H1 (cell line): Measurements from ENCODE around the gene MACROH2A1. TPM values are rescaled to one million over a fixed set of nuclear protein-coding genes. Genes with fewer than 3 reads are reported as not detected.

Experiments used
- SP1 ChIP-seq: IDR thresholded peaks from 2 replicates; pipeline ENCODE4 v1.6.1; 2011; ENCODE audit warnings: low read depth, low read length
- polyA plus RNA-seq, 7 experiments: library from polyadenylated mRNA; depleted of rRNA in 3 of 7; stranded (reverse) in 5 of 7; unstranded in 2 of 7; fragments of >200 nt in 5 of 7; fragments of 200-250 nt in 2 of 7; gene quantifications; 1 replicate in 5 of 7; 2 replicates in 1 of 7; 4 replicates in 1 of 7; pipeline versions ENCODE4 v1.2.1 to v1.2.3, GENCODE V29; 2011 to 2013; ENCODE audit warnings: missing spikeins in 2 of 7, mixed read lengths in 2 of 7
- total RNA-seq: library from RNA; stranded (reverse); fragmentation: NEBNext Ultra II Directional; extraction: Animal tissue kit (Norgen Biotek cat#: 25700); gene quantifications from 2 replicates; pipeline ENCODE4 v1.2.1, GENCODE V29; 2021
- TF ChIP-seq, protein P1 (sequence below), 3 experiments: IDR thresholded peaks; 1 replicate in 2 of 3; 2 replicates in 1 of 3; pipeline versions ENCODE4 v1.5.1 to v1.6.1; 2011; ENCODE audit warnings: low read length in 3 of 3, mild to moderate bottlenecking in 3 of 3, inconsistent platforms in 2 of 3, low read depth in 1 of 3, moderate library complexity in 1 of 3; ENCODE audit not compliant: insufficient read depth in 1 of 3; ENCODE audit errors: control extremely low read depth in 1 of 3

MACROH2A1 gene
- total and polyA plus RNA-seq, 2 of the 8 experiments (the other 6 are each of a cell fraction or from before 2014, with no cell fraction given) = 60.0 to 92.3 TPM

GRCh38 chr5:135360278-135361274 is 38.5 kb downstream of the MACROH2A1 start (continued):
- no peak for TF ChIP-seq SP1
- TF ChIP-seq, protein P1, sequence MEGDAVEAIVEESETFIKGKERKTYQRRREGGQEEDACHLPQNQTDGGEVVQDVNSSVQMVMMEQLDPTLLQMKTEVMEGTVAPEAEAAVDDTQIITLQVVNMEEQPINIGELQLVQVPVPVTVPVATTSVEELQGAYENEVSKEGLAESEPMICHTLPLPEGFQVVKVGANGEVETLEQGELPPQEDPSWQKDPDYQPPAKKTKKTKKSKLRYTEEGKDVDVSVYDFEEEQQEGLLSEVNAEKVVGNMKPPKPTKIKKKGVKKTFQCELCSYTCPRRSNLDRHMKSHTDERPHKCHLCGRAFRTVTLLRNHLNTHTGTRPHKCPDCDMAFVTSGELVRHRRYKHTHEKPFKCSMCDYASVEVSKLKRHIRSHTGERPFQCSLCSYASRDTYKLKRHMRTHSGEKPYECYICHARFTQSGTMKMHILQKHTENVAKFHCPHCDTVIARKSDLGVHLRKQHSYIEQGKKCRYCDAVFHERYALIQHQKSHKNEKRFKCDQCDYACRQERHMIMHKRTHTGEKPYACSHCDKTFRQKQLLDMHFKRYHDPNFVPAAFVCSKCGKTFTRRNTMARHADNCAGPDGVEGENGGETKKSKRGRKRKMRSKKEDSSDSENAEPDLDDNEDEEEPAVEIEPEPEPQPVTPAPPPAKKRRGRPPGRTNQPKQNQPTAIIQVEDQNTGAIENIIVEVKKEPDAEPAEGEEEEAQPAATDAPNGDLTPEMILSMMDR (IDR thresholded peaks at IDR 0.05; ENCODE audit: control extremely low read depth in 1 of 3, insufficient read depth in 1 of 3, low read depth in 1 of 3, low read length in 3 of 3) = no peak
- TF ChIP-seq, all 59 proteins: peak for 0
